CD4-positive, CD25-positive, alpha-beta regulatory T cell (primary cell): ENCODE results near the gene FAM114A1. TPM values are rescaled to one million over a fixed set of nuclear protein-coding genes. Genes with fewer than 3 reads are reported as not detected.
A peak's percentile ranks its signal among the peaks of the same experiment; 100 is the strongest.

ENCODE experiments used
- ATAC-seq, 2 donors: fragments of 150-1000 bp; cut with Tn5 transposase; one replicate each; pipeline ENCODE4 v1.10.0; 2021; ENCODE audit warnings: low read depth in 2 of 2, moderate number of reproducible peaks in 2 of 2, moderate library complexity in 1 of 2
- DNase-seq, 3 donors: peaks; one replicate each; pipeline versions ENCODE4 v3.0.0 to v3.0.0-alpha.2; 2012 to 2022; ENCODE audit warnings: mixed read lengths in 1 of 3
- H3K27ac ChIP-seq: one replicate; pipeline ENCODE4 v1.7.0; 2013; ENCODE audit warnings: mild to moderate bottlenecking, low read length; ENCODE audit not compliant: insufficient read depth, poor library complexity, severe bottlenecking
- H3K27me3 ChIP-seq: one replicate; pipeline ENCODE4 v1.7.0; 2013; ENCODE audit warnings: low read length; ENCODE audit not compliant: control insufficient read depth, insufficient read depth
- H3K36me3 ChIP-seq: one replicate; pipeline ENCODE4 v1.7.0; 2013; ENCODE audit warnings: mild to moderate bottlenecking, low read length, moderate library complexity; ENCODE audit not compliant: control insufficient read depth, insufficient read depth
- H3K4me1 ChIP-seq: 2 replicates; pipeline ENCODE4 v1.7.0; 2013; ENCODE audit warnings: mild to moderate bottlenecking, low read length; ENCODE audit not compliant: insufficient read depth, control insufficient read depth, poor library complexity, severe bottlenecking
- H3K4me3 ChIP-seq: one replicate; pipeline ENCODE4 v1.7.0; 2013; ENCODE audit warnings: low read depth, mild to moderate bottlenecking, low read length, moderate library complexity
- H3K9me3 ChIP-seq, 2 experiments: 1 replicate in 1 of 2; 2 replicates in 1 of 2; pipeline ENCODE4 v1.7.0; 2013; ENCODE audit warnings: low read length in 2 of 2, mild to moderate bottlenecking in 1 of 2, moderate library complexity in 1 of 2; ENCODE audit not compliant: control insufficient read depth in 2 of 2
- H3K27ac Mint-ChIP-seq, 3 donors: one replicate each; pipeline ENCODE4 v1.8.0; 2020 to 2022; ENCODE audit warnings: mild to moderate bottlenecking in 3 of 3, mixed read lengths in 3 of 3, moderate library complexity in 2 of 3
- H3K27me3 Mint-ChIP-seq: one replicate; pipeline ENCODE4 v1.8.0; 2022; ENCODE audit warnings: mild to moderate bottlenecking, mixed read lengths
- H3K36me3 Mint-ChIP-seq: one replicate; pipeline ENCODE4 v1.8.0; 2020; ENCODE audit warnings: mixed read lengths
- H3K4me1 Mint-ChIP-seq, 4 donors: one replicate each; pipeline ENCODE4 v1.8.0; 2020 to 2022; ENCODE audit warnings: mixed read lengths in 4 of 4, mild to moderate bottlenecking in 1 of 4
- H3K4me3 Mint-ChIP-seq, 4 donors: one replicate each; pipeline ENCODE4 v1.8.0; 2020 to 2022; ENCODE audit warnings: mild to moderate bottlenecking in 4 of 4, mixed read lengths in 4 of 4, moderate library complexity in 3 of 4
- H3K9me3 Mint-ChIP-seq, 7 donors: one replicate each; pipeline ENCODE4 v1.8.0; 2020 to 2022; ENCODE audit warnings: mixed read lengths in 7 of 7, mild to moderate bottlenecking in 3 of 7, moderate library complexity in 2 of 7
- polyA plus RNA-seq, 4 donors: library from polyadenylated mRNA; unstranded; fragments of 300-500 nt; fragmentation: Illumina TruSeq; gene quantifications; one replicate each; pipeline ENCODE4 v1.2.3, GENCODE V29; 2021
- total RNA-seq: library from RNA; stranded (reverse); gene quantifications from one replicate; pipeline ENCODE4 v1.2.3, GENCODE V29; 2022

Gene FAM114A1
- total and polyA plus RNA-seq, 5 donors from 2014 or later, result not detected

DNA sequence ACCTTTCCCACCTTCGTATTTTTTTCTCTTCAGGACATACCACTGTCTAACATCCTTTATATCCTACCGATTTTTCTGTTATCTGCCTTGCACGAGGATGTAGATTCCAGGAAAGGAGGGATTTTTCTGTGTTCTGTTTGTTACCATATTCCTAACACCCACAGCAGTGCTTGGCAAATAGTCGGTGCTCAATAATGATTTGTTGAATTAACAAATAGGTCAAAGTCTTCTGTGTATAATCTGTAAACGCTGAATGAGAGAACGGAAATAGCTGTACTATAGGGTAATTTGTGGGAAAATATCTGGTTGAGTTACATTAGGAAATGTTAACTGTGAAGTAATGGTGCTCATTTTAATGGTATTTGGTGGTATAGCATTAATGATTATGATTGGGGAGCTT lies 83.1 kb downstream of the FAM114A1 start:
- Mint-ChIP-seq H3K4me1 (peaks cover 8 to 20% (median 18%) of the 10 kb centered on the region in 4 donors), H3K27me3 (no peaks in the 10 kb centered on the region), H3K36me3 (no peaks in the 10 kb centered on the region), H3K9me3 (peaks cover 0 to 2% (median 0%) of the 10 kb centered on the region in 7 donors), H3K27ac (peak overlapping the region; percentile 76 to 93 (median 93)), H3K4me3 (no peak overlapping the region)
- no peaks in the 10 kb centered on the region for H3K36me3 ChIP-seq
- no peak overlapping the region for H3K27ac ChIP-seq
- no peak for DNase-seq
- H3K27me3 ChIP-seq, result no peaks in the 10 kb centered on the region
- H3K9me3 ChIP-seq, result no peaks in the 10 kb centered on the region
- peaks cover 9% of the 10 kb centered on the region for H3K4me1 ChIP-seq
- H3K4me3 ChIP-seq, result no peak overlapping the region
- ATAC-seq, result no peak

DNA sequence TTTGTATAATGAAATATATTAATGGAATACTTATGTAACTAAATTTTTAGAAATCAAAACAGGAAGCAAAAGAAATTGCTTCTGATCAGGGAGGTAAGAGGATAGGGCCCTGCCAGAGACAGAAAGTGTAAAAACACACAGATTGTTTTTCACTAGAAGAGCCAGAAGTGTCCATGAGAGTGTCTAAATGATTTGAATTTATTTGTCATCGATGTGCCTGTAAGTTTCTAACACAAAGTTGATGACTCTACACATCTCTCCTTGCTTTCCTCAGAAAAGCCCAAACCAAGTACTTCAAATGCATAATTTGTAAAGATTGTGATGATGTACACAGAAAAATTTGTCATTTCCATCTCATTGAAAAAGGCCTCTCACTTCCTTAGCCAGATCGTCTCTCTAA lies 84.0 kb downstream of the FAM114A1 start:
- no peaks in the 10 kb centered on the region for H3K27me3 ChIP-seq
- Mint-ChIP-seq H3K4me1 (peaks cover 8 to 24% (median 20%) of the 10 kb centered on the region in 4 donors), H3K27ac (peak overlapping the region in 1 of 3 donors; percentile 27), H3K27me3 (no peaks in the 10 kb centered on the region), H3K9me3 (peaks cover 0 to 2% (median 0%) of the 10 kb centered on the region in 7 donors), H3K36me3 (no peaks in the 10 kb centered on the region), H3K4me3 (no peak overlapping the region)
- H3K9me3 ChIP-seq, result no peaks in the 10 kb centered on the region
- ATAC-seq (no peak), DNase-seq (no peak)
- H3K4me3 ChIP-seq, result no peak overlapping the region
- H3K36me3 ChIP-seq, result no peaks in the 10 kb centered on the region
- H3K27ac ChIP-seq, result no peak overlapping the region
- peaks cover 9% of the 10 kb centered on the region for H3K4me1 ChIP-seq

DNA sequence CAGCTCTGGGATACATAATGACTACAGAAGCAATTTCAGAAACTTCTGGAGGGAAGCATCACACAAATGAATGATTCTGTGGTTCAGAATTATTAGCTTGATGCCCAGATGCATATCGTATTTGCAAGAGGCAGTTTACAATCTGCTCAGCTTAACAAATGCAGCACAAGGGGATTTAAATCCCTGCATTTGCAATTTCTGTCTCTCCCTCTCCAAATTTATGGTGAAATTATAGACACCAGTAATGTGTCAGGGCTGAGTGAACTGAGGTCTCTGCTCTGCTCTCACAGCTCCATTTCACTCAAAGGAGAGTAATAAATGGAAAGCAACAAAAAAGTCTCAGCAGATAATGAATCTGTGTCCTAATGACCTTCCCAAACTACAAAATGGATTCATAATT lies 84.4 kb downstream of the FAM114A1 start:
- Histone ChIP-seq H3K36me3 (no peaks in the 10 kb centered on the region), H3K4me1 (peaks cover 9% of the 10 kb centered on the region), H3K9me3 (no peaks in the 10 kb centered on the region), H3K4me3 (no peak overlapping the region), H3K27ac (no peak overlapping the region), H3K27me3 (no peaks in the 10 kb centered on the region)
- no peak overlapping the region for H3K4me3 Mint-ChIP-seq
- DNase-seq (no peak), ATAC-seq (no peak)
- no peaks in the 10 kb centered on the region for H3K36me3 Mint-ChIP-seq
- peaks cover 0 to 2% (median 0%) of the 10 kb centered on the region in 7 donors for H3K9me3 Mint-ChIP-seq
- H3K27me3 Mint-ChIP-seq, result no peaks in the 10 kb centered on the region
- H3K27ac Mint-ChIP-seq, result peak overlapping the region in 1 of 3 donors; percentile 27
- H3K4me1 Mint-ChIP-seq, result peaks cover 8 to 24% (median 22%) of the 10 kb centered on the region in 4 donors

GRCh38 chr4:38954727-38955126 lies 87.1 kb downstream of the FAM114A1 start:
- no peaks in the 10 kb centered on the region for H3K4me1 ChIP-seq
- no peak overlapping the region for H3K27ac ChIP-seq
- Mint-ChIP-seq H3K9me3 (peaks cover 0 to 3% (median 0%) of the 10 kb centered on the region in 7 donors), H3K27me3 (no peaks in the 10 kb centered on the region), H3K36me3 (no peaks in the 10 kb centered on the region), H3K4me3 (no peak overlapping the region), H3K27ac (no peak overlapping the region), H3K4me1 (peaks cover 15 to 34% (median 25%) of the 10 kb centered on the region in 4 donors)
- DNase-seq (no peak), ATAC-seq (no peak)
- no peak overlapping the region for H3K4me3 ChIP-seq
- H3K27me3 ChIP-seq, result no peaks in the 10 kb centered on the region
- no peaks in the 10 kb centered on the region for H3K9me3 ChIP-seq
- H3K36me3 ChIP-seq, result no peaks in the 10 kb centered on the region

GRCh38 chr4:38955957-38956356 lies 88.4 kb downstream of the FAM114A1 start:
- Histone ChIP-seq H3K27ac (no peak overlapping the region), H3K27me3 (no peaks in the 10 kb centered on the region), H3K4me3 (no peak overlapping the region), H3K9me3 (no peaks in the 10 kb centered on the region), H3K4me1 (no peaks in the 10 kb centered on the region), H3K36me3 (no peaks in the 10 kb centered on the region)
- no peaks in the 10 kb centered on the region for H3K27me3 Mint-ChIP-seq
- H3K27ac Mint-ChIP-seq, result no peak overlapping the region
- ATAC-seq (no peak), DNase-seq (no peak)
- H3K4me1 Mint-ChIP-seq, result peaks cover 15 to 25% (median 19%) of the 10 kb centered on the region in 4 donors
- peaks cover 0 to 6% (median 0%) of the 10 kb centered on the region in 7 donors for H3K9me3 Mint-ChIP-seq
- H3K4me3 Mint-ChIP-seq, result no peak overlapping the region
- H3K36me3 Mint-ChIP-seq, result no peaks in the 10 kb centered on the region

- Histone ChIP-seq H3K27me3 (no peaks in the 10 kb centered on the region), H3K9me3 (no peaks in the 10 kb centered on the region), H3K36me3 (no peaks in the 10 kb centered on the region), H3K27ac (no peak overlapping the region), H3K4me1 (no peaks in the 10 kb centered on the region), H3K4me3 (no peak overlapping the region)
- Mint-ChIP-seq H3K4me1 (peaks cover 15 to 25% (median 18%) of the 10 kb centered on the region in 4 donors), H3K27ac (no peak overlapping the region), H3K36me3 (no peaks in the 10 kb centered on the region), H3K27me3 (peaks cover 5% of the 10 kb centered on the region), H3K4me3 (peak overlapping the region in 1 of 4 donors; percentile 55), H3K9me3 (peaks cover 0 to 13% (median 4%) of the 10 kb centered on the region in 7 donors)
- ATAC-seq (no peak), DNase-seq (peak in 2 of 3 donors; percentile 5 to 23)
These were observed 89.7 kb downstream of the FAM114A1 start for GRCh38 chr4:38957261-38957815.

GRCh38 chr4:38957893-38958292 lies 90.3 kb downstream of the FAM114A1 start:
- no peak overlapping the region for H3K27ac Mint-ChIP-seq
- H3K4me1 Mint-ChIP-seq, result peaks cover 15 to 25% (median 18%) of the 10 kb centered on the region in 4 donors
- Histone ChIP-seq H3K9me3 (no peaks in the 10 kb centered on the region), H3K4me1 (no peaks in the 10 kb centered on the region), H3K4me3 (no peak overlapping the region), H3K36me3 (no peaks in the 10 kb centered on the region), H3K27ac (no peak overlapping the region), H3K27me3 (no peaks in the 10 kb centered on the region)
- H3K9me3 Mint-ChIP-seq, result peaks cover 0 to 13% (median 4%) of the 10 kb centered on the region in 7 donors
- ATAC-seq (no peak), DNase-seq (no peak)
- H3K4me3 Mint-ChIP-seq, result peak overlapping the region in 1 of 4 donors; percentile 55
- H3K36me3 Mint-ChIP-seq, result peaks cover 3% of the 10 kb centered on the region
- peaks cover 5% of the 10 kb centered on the region for H3K27me3 Mint-ChIP-seq
